ENCODE results near the gene PLEKHA8. TPM values are rescaled to one million over a fixed set of nuclear protein-coding genes. Genes with fewer than 3 reads are reported as not detected.

The PLEKHA8 gene
- total RNA-seq, 2 experiments from 2014 or later: 16.8 to 17.1 TPM

GRCh38 chr7:30047124-30047523 is 18.9 kb downstream of the PLEKHA8 start:
- H3K9me3 Mint-ChIP-seq: no peaks in the 10 kb centered on the region
- peaks cover 9% of the 10 kb centered on the region for H3K36me3 Mint-ChIP-seq (ENCODE audit: low read depth)
- no peak for DNase-seq
- CTCF ChIA-PET: interaction anchor here (1.3 to 1.6 kb wide), 2 partner anchors 15 to 21 kb away, joined by 3 to 8 read pairs; no protein-coding TSS in a partner anchor
- POLR2A ChIA-PET: no interaction called here
- intact Hi-C loops (cut with micrococcal nuclease): no loop called here
- H3K27me3 Mint-ChIP-seq: no peaks in the 10 kb centered on the region
- H3K4me3 Mint-ChIP-seq: no peak overlapping the region
- no peak for ATAC-seq
- no peak for TF ChIP-seq CTCF (IDR thresholded peaks at IDR 0.05)
- H3K4me1 Mint-ChIP-seq (ENCODE audit: low read depth): no peaks in the 10 kb centered on the region
- no peak overlapping the region for H3K27ac Mint-ChIP-seq

- CTCF ChIA-PET: interaction anchor here (1.6 to 1.9 kb wide), 2 partner anchors 13 to 20 kb away, joined by 3 to 7 read pairs; no protein-coding TSS in a partner anchor
- H3K27me3 Mint-ChIP-seq: no peaks in the 10 kb centered on the region
- H3K4me3 Mint-ChIP-seq: no peak overlapping the region
Measured at GRCh38 chr7:30048582-30048981, 20.4 kb downstream of the PLEKHA8 start.

GRCh38 chr7:30049173-30049572 is 21.0 kb downstream of the PLEKHA8 start:
- CTCF ChIA-PET: interaction anchor here (1.9 kb wide), 1 partner anchor 13 kb away, joined by 7 read pairs; no protein-coding TSS in a partner anchor
- H3K36me3 Mint-ChIP-seq (ENCODE audit: low read depth): peaks cover 13% of the 10 kb centered on the region
- POLR2A ChIA-PET: no interaction called here

More at GRCh38 chr7:30048582-30048981, 20.4 kb downstream of the PLEKHA8 start:
- no peak for TF ChIP-seq CTCF (IDR thresholded peaks at IDR 0.05)
- DNase-seq: no peak
- Mint-ChIP-seq H3K4me1 (ENCODE audit: low read depth) (no peaks in the 10 kb centered on the region), H3K27ac (no peak overlapping the region), H3K9me3 (no peaks in the 10 kb centered on the region), H3K36me3 (ENCODE audit: low read depth) (peaks cover 13% of the 10 kb centered on the region)
- ATAC-seq: no peak
- POLR2A ChIA-PET: no interaction called here
- intact Hi-C loops (cut with micrococcal nuclease): no loop called here

GRCh38 chr7:30053068-30053467 is 24.9 kb downstream of the PLEKHA8 start:
- CTCF ChIA-PET: interaction anchor here (1.1 kb wide), 1 partner anchor 9 kb away, joined by 5 read pairs; no protein-coding TSS in a partner anchor
- intact Hi-C loops (cut with micrococcal nuclease): no loop called here
- H3K27me3 Mint-ChIP-seq: no peaks in the 10 kb centered on the region

More at GRCh38 chr7:30049173-30049572, 21.0 kb downstream of the PLEKHA8 start:
- ATAC-seq: no peak
- intact Hi-C loops (cut with micrococcal nuclease): no loop called here
- no peaks in the 10 kb centered on the region for H3K9me3 Mint-ChIP-seq
- no peaks in the 10 kb centered on the region for H3K4me1 Mint-ChIP-seq (ENCODE audit: low read depth)
- H3K4me3 Mint-ChIP-seq: no peak overlapping the region
- no peak for TF ChIP-seq CTCF (IDR thresholded peaks at IDR 0.05)
- H3K27me3 Mint-ChIP-seq: no peaks in the 10 kb centered on the region
- no peak overlapping the region for H3K27ac Mint-ChIP-seq
- no peak for DNase-seq

More at GRCh38 chr7:30053068-30053467, 24.9 kb downstream of the PLEKHA8 start:
- DNase-seq (no peak), ATAC-seq (no peak)
- H3K36me3 Mint-ChIP-seq (ENCODE audit: low read depth): peaks cover 10% of the 10 kb centered on the region
- no peaks in the 10 kb centered on the region for H3K4me1 Mint-ChIP-seq (ENCODE audit: low read depth)
- no peaks in the 10 kb centered on the region for H3K9me3 Mint-ChIP-seq
- POLR2A ChIA-PET: interaction anchor here (0.7 to 1.0 kb wide), 2 partner anchors 26 to 74 kb away, joined by 3 to 4 read pairs; no protein-coding TSS in a partner anchor
- no peak for TF ChIP-seq CTCF (IDR thresholded peaks at IDR 0.05)
- H3K4me3 Mint-ChIP-seq: no peak overlapping the region
- no peak overlapping the region for H3K27ac Mint-ChIP-seq
